Medulla oblongata (tissue), 1 donor: ENCODE results near the gene CENPU.
A peak's percentile ranks its signal among the peaks of the same experiment; 100 is the strongest.
"Not testable (repeated sequence)": the region's sequence is repeated elsewhere in the genome, so short reads cannot be mapped to it uniquely, and the experiment has no call there.

Source experiments
- DNase-seq: peaks from one replicate; pipeline ENCODE4 v3.0.0-alpha.2; 2015; ENCODE audit errors: extremely low spot score

Gene CENPU

GRCh38 chr4:184752496-184753275 is 18.8 kb upstream of the CENPU start:
- DNase-seq, result no peak

- no peak for DNase-seq
These were observed 17.7 kb upstream of the CENPU start for GRCh38 chr4:184751585-184751956.

DNA sequence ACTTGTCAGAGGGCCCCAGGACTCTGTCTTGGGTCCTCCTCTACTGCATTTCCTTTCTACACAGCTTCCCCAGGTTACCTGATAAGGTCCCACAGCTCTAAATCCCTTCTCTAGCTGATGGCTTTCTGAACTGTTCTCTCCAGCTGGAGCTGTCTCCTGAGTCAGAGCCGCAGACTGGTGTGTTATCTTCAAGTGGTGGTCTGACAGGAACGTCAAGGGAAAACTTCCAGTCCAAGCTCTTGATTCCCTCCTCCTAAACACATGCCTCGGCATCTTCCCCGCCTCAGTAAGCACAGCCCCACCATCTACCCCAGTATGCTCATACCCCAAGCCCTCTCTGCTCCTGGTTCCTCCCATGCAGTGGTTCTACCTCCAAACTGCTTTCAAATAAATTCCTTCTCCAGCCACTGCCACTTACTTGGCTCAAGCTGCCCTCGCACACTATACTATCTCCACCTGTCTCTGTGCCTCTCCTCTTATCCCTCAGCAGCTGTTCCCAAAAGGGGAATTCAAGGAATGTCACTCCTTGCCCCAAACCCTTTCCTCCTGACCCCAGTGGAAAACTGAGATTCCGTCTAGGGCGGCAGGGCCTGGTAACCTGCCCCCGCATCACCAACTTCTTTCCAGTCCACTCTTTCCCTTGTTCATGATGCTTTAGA is 17.2 kb upstream of the CENPU start:
- no peak for DNase-seq

DNA sequence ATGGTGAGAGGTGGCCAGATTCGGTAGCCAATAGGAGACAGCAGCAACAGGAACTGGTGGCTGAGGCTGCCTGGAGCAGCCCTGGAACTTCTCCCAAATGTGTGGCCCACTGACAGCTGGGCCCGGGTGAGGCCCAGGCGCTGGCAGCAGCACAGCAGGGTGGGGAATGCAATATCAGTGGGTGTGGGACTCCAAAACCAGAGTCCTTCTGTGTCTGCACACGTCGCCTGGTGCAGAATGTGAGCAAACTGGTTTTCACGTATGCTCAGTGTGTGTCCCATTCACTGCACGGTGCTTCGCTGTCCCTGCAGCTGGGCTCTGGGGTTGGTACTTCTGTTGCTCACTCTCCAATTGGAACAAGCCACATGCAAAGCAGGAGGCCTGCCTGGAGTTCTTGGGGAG is 14.4 kb upstream of the CENPU start:
- no peak for DNase-seq

- no peak for DNase-seq
These were observed 13.3 kb upstream of the CENPU start for GRCh38 chr4:184747034-184747830.

DNA sequence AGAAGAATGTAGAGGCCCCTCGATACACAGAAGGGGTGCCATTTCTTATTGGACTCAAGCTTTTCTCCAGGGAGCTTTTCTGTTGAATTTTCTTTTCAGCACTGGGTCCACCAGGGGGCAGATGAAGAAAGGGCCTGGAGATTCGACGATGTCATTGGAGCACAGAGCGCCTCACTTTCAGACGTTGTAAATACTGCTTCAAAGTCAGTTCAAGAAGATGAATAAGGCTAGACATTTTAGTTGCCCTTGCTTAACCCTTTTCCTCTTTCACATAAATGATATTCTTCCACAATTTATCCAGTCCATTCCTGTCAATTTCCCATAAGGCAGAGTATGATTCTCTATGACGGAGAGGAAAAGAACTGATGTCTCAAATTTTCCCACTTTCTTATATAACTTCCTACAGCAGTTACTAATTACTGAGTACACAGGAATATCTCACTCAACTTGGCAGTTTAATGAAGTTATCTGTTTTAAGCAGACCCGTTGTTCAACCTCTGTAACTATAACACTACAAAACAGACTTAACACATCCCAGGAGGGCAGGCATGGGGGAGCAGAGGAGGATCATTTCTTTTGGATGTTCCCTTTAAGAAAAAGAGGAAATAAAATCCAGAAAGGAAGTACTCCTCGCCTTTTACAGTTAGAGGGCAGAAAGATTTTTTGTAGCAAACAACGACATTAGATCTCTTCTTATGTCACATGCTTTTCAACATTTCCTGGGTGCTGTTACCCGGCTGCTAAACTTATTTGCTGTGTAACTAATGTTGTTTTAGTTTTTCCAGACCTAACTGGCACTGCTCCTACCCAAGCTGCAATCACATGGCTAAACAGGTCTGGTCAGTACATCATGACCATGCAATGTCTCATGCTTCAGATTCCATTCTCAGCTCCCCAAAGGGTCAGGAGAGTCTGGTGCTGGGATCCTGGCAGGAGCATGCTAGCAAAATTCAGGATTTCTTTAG is 12.2 kb upstream of the CENPU start:
- DNase-seq, result peak; percentile 94

GRCh38 chr4:184744236-184744635 is 10.3 kb upstream of the CENPU start:
- no peak for DNase-seq

DNA sequence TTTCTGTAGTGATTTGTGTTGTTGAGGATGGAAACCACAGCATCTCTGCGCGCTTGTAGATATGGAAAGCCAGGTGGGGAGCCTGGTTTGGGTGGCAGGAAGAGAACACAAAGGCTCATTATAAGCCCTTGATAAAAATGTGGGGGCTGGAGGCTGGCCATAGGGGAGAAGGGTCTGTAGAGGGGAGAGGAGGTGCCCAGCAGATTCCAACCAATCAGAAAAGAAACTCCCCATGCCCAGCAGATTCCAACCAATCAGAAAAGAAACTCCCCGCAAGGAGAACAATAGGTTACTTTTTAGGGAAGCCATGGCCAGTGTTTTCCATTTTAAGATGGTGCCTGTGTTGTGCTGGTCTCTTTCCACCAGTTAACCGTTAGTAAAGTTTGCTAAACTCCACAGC is 9.8 kb upstream of the CENPU start:
- no peak for DNase-seq

GRCh38 chr4:184741651-184742050 is 7.8 kb upstream of the CENPU start:
- DNase-seq, result not testable (repeated sequence)

- DNase-seq, result no peak
These were observed 7.1 kb upstream of the CENPU start for GRCh38 chr4:184740980-184741391.

DNA sequence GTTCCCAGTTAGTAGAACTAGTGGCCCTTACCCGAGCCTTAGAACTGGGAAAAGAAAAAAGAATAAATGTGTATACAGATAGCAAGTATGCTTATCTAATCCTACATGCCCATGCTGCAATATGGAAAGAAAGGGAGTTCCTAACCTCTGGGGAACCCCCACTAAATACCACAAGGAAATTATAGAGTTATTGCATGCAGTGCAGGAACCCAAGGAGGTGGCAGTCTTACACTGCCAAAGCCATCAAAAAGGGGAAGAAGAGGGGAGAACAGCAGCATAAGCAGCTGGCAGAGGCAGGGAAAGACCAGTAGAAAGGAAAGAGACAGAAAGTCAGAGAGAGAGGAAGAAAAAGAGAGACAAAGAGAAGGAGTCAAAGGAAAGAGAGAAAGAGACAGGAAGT is 5.7 kb upstream of the CENPU start:
- not testable (repeated sequence) for DNase-seq

- DNase-seq, result no peak
These were observed 862 bp upstream of the CENPU start for GRCh38 chr4:184734758-184735157.

GRCh38 chr4:184732126-184732525 is 1.8 kb downstream of the CENPU start:
- DNase-seq, result no peak

- no peak for DNase-seq
These were observed 2.8 kb downstream of the CENPU start for GRCh38 chr4:184731056-184731455.

GRCh38 chr4:184729946-184730345 is 4.0 kb downstream of the CENPU start:
- DNase-seq, result no peak

GRCh38 chr4:184728858-184729257 is 5.0 kb downstream of the CENPU start:
- DNase-seq, result no peak

- no peak for DNase-seq
These were observed 6.5 kb downstream of the CENPU start for GRCh38 chr4:184727430-184727829.

DNA sequence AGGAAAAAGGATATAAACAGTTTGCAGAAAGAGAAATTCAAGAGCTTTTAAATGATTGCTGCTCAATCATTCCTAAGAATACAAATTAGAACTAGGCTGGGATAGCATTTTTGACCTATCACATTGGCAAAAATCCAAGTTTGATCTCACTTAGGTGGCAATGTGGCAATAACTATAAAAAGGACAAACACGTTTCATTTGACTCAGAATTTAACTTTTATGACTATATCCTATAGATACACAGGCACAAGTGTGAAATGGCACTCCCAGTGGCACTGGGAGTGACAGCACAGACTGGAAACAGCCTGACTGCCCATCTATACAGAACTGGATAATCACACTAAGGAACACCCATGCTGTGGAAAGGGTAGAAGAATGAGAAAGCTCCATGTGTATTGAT is 11.1 kb downstream of the CENPU start:
- no peak for DNase-seq

GRCh38 chr4:184721254-184721653 is 12.6 kb downstream of the CENPU start:
- DNase-seq, result no peak

DNA sequence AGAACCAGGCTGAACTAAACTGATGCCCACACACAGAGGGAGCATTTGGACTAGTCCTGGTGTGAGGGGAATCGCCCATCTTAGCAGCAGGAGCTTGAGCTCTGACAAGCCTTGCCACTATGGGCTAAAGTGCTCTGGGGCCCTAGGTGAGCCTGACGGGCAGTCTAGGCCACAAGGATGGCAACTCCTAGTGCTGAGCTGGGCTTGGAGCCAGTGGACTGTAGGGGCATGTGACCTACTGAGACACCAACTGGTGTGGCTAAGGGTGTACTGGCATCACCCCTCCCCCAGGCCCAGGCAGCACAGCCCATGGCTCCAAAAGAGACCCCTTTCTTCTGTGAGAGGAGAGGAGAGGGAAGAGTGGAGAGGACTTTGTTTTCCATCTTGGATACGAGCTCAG is 14.5 kb downstream of the CENPU start:
- DNase-seq, result no peak

GRCh38 chr4:184715526-184715925 is 18.4 kb downstream of the CENPU start:
- no peak for DNase-seq

DNA sequence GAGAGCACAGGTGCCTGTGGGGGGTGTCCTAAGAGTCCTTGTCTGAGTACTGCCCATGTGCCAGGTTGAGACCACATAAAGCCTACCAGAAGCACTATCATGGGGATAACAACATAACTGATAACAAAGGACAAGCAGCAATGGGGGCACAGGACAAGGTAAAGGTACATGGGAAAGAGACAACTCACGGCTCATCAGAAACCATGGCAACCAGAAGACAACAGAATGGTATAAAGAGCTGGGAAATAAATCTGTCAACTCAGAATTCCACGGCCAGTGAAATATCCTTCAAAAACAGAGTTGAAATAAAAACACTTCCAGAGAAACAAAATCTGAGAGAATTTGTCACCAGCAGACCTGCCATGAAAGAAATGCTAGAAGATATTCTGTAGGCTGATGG is 20.0 kb downstream of the CENPU start:
- DNase-seq, result no peak
